IMR-90 (cell line): ENCODE results near the gene NOP14. TPM values are rescaled to one million over a fixed set of nuclear protein-coding genes. Genes with fewer than 3 reads are reported as not detected.
A peak's percentile ranks its signal among the peaks of the same experiment; 100 is the strongest.

Experiments
- ATAC-seq: fragments of 200-7000 bp; cut with Tn5 transposase; 2 replicates; pipeline ENCODE4 v1.9.1; 2020; ENCODE audit warnings: low read depth, mild to moderate bottlenecking, moderate library complexity
- BruUV-seq: library from RNA; stranded (reverse); fragments of 400-500 nt; replicated peaks from 2 replicates; lab custom pipeline; 2021; lab: Mats Ljungman, UMichigan
- CTCF ChIA-PET: fragments of 300-600 bp; formaldehyde crosslinking; extraction: SDS; loops from one replicate; lab custom pipeline; 2021; ENCODE audit warnings: antibody characterized with exemption; lab: Yijun Ruan, JAX
- POLR2A ChIA-PET: fragments of 300-600 bp; sonication (Branson Sonifier 250); formaldehyde crosslinking; loops from one replicate; lab custom pipeline; 2022; ENCODE audit warnings: antibody characterized with exemption; ENCODE audit not compliant: unreplicated experiment; lab: Charles Lee
- DNase-seq: peaks from one replicate; pipeline ENCODE4 v3.0.0; 2013
- H2AFZ ChIP-seq: replicated peaks from 2 replicates; pipeline ENCODE3; 2013; ENCODE audit warnings: low read length, mild to moderate bottlenecking; ENCODE audit not compliant: poor library complexity
- H2AK5ac ChIP-seq: 2 replicates; pipeline ENCODE4 v1.6.1; 2013; ENCODE audit warnings: low read depth, low read length, inconsistent platforms
- H2AK9ac ChIP-seq: replicated peaks from 2 replicates; pipeline ENCODE3; 2013; ENCODE audit warnings: mild to moderate bottlenecking, low read depth, low read length, moderate library complexity; ENCODE audit not compliant: poor library complexity
- H2BK120ac ChIP-seq: 2 replicates; pipeline ENCODE4 v1.6.1; 2013; ENCODE audit warnings: low read depth, low read length, inconsistent platforms
- H2BK15ac ChIP-seq: 3 replicates; pipeline ENCODE4 v1.6.1; 2013; ENCODE audit warnings: low read depth, low read length, inconsistent platforms
- H2BK20ac ChIP-seq: 2 replicates; pipeline ENCODE4 v1.6.1; 2013; ENCODE audit warnings: low read depth, mild to moderate bottlenecking, inconsistent platforms, low read length, moderate library complexity
- H2BK5ac ChIP-seq: 2 replicates; pipeline ENCODE4 v1.6.1; 2013; ENCODE audit warnings: mild to moderate bottlenecking, low read depth, low read length, inconsistent platforms; ENCODE audit not compliant: poor library complexity, severe bottlenecking
- H3K14ac ChIP-seq: replicated peaks from 2 replicates; pipeline ENCODE4 v1.6.1; 2013; ENCODE audit warnings: low read depth, low read length, inconsistent platforms
- H3K18ac ChIP-seq: 2 replicates; pipeline ENCODE4 v1.6.1; 2013; ENCODE audit warnings: low read depth, low read length, control low read depth
- H3K23ac ChIP-seq: 2 replicates; pipeline ENCODE4 v1.6.1; 2013; ENCODE audit warnings: low read depth, low read length, inconsistent platforms
- H3K27ac ChIP-seq: 2 replicates; pipeline ENCODE4 v1.5.1; 2013; ENCODE audit warnings: mild to moderate bottlenecking, control low read depth, low read length; ENCODE audit not compliant: insufficient read depth
- H3K27me3 ChIP-seq: 2 replicates; pipeline ENCODE4 v1.6.1; 2013; ENCODE audit warnings: low read length; ENCODE audit not compliant: control insufficient read depth, insufficient read depth
- H3K36me3 ChIP-seq: 2 replicates; pipeline ENCODE4 v1.6.1; 2013; ENCODE audit warnings: low read length, mixed read lengths; ENCODE audit not compliant: control insufficient read depth, insufficient read depth
- H3K4ac ChIP-seq: 2 replicates; pipeline ENCODE4 v1.6.1; 2013; ENCODE audit warnings: low read depth, low read length, inconsistent platforms
- H3K4me1 ChIP-seq: 2 replicates; pipeline ENCODE4 v1.6.1; 2013; ENCODE audit warnings: low read length, mixed read lengths; ENCODE audit not compliant: control insufficient read depth, insufficient read depth
- H3K4me2 ChIP-seq: 2 replicates; pipeline ENCODE4 v1.6.1; 2013; ENCODE audit warnings: low read depth, mild to moderate bottlenecking, control low read depth, low read length, moderate library complexity
- H3K4me3 ChIP-seq: 2 replicates; pipeline ENCODE4 v1.5.1; 2013; ENCODE audit warnings: low read depth, mild to moderate bottlenecking, control low read depth, low read length, moderate library complexity; ENCODE audit not compliant: insufficient read depth
- H3K56ac ChIP-seq: 2 replicates; pipeline ENCODE4 v1.6.1; 2013; ENCODE audit warnings: low read length, inconsistent platforms; ENCODE audit not compliant: insufficient read depth; ENCODE audit errors: extremely low read depth
- H3K79me1 ChIP-seq, 2 experiments: 2 replicates each; pipeline ENCODE4 v1.6.1; 2013; ENCODE audit warnings: low read length in 2 of 2, inconsistent platforms in 1 of 2, low read depth in 1 of 2
- H3K9ac ChIP-seq: 2 replicates; pipeline ENCODE4 v1.6.1; 2013; ENCODE audit warnings: low read depth, low read length, control low read depth
- H3K9me1 ChIP-seq: 2 replicates; pipeline ENCODE4 v1.6.1; 2013; ENCODE audit warnings: low read length, inconsistent platforms; ENCODE audit not compliant: insufficient read depth
- H3K9me3 ChIP-seq: 2 replicates; pipeline ENCODE4 v1.6.1; 2013; ENCODE audit warnings: low read length; ENCODE audit not compliant: control insufficient read depth, insufficient read depth
- H4K20me1 ChIP-seq: 2 replicates; pipeline ENCODE4 v1.6.1; 2013; ENCODE audit warnings: low read length, inconsistent platforms; ENCODE audit not compliant: insufficient read depth
- H4K5ac ChIP-seq: 2 replicates; pipeline ENCODE4 v1.6.1; 2013; ENCODE audit warnings: mild to moderate bottlenecking, low read depth, low read length, control low read depth
- H4K8ac ChIP-seq, 2 experiments: 2 replicates each; pipeline ENCODE4 v1.6.1; 2013; ENCODE audit warnings: low read depth in 2 of 2, low read length in 2 of 2, control low read depth in 1 of 2, inconsistent platforms in 1 of 2
- H4K91ac ChIP-seq: 2 replicates; pipeline ENCODE4 v1.6.1; 2013; ENCODE audit warnings: low read depth, low read length, inconsistent platforms; ENCODE audit not compliant: insufficient read depth
- CHD1 ChIP-seq: IDR thresholded peaks from 2 replicates; pipeline ENCODE4 v1.6.1; 2012; ENCODE audit warnings: low read depth, low read length, improper control_type of control experiment
- MAZ ChIP-seq: IDR thresholded peaks from 2 replicates; pipeline ENCODE4 v1.6.1; 2012; ENCODE audit warnings: low read depth, mild to moderate bottlenecking, low read length, improper control_type of control experiment, moderate library complexity, borderline replicate concordance
- RCOR1 ChIP-seq: IDR thresholded peaks from 2 replicates; pipeline ENCODE4 v1.6.1; 2012; ENCODE audit warnings: mild to moderate bottlenecking, low read length, improper control_type of control experiment; ENCODE audit not compliant: insufficient replicate concordance
- SMC3 ChIP-seq: fragments of 150-350 bp; IDR thresholded peaks from 2 replicates; pipeline ENCODE4 v1.6.1; 2016; ENCODE audit warnings: low read depth, mild to moderate bottlenecking, antibody characterized with exemption, low read length, moderate library complexity
- WGBS, 2 experiments: methylation state at CpG; one replicate each; pipeline versions ENCODE4 v1.1.5 to v1.1.7; 2013; ENCODE audit warnings: missing lambda C conversion rate in 2 of 2; ENCODE audit not compliant: insufficient read length in 1 of 2; ENCODE audit errors: extremely low coverage in 2 of 2; 5-methylcytosine and 5-hydroxymethylcytosine counted together
- dilution Hi-C: fragments of 300-500 bp; cut with HindIII; formaldehyde crosslinking; loops from one replicate; pipeline ENCODE4 v1.14.3; 2018; ENCODE audit warnings: low sequenced_read_pairs; ENCODE audit not compliant: unreplicated experiment
- in situ Hi-C: fragments of 300-500 bp; cut with MboI; formaldehyde crosslinking; loops from 3 replicates; pipeline ENCODE4 v1.14.3; 2019; ENCODE audit warnings: low sequenced_read_pairs, inconsistent platforms, mixed read lengths
- intact Hi-C: fragments of 100-400 bp; cut with micrococcal nuclease; formaldehyde crosslinking; loops from 2 replicates; pipeline ENCODE4 v1.10.0; 2022
- polyA plus RNA-seq, 3 experiments: library from polyadenylated mRNA; depleted of rRNA; stranded (reverse); fragments of >200 nt; gene quantifications; 2 replicates each; pipeline ENCODE4 v1.2.3, GENCODE V29; 2012; ENCODE audit warnings: low replicate concordance in 1 of 3
- total RNA-seq: library from RNA; depleted of rRNA; stranded (reverse); fragments of >200 nt; gene quantifications from 2 replicates; pipeline ENCODE4 v1.2.3, GENCODE V29; 2012
- TF ChIP-seq, protein P1 (sequence below): conservative IDR thresholded peaks from 2 replicates; pipeline ENCODE4 v1.5.1; 2012; ENCODE audit warnings: mild to moderate bottlenecking, low read depth, low read length, improper control_type of control experiment
- TF ChIP-seq, protein P2 (sequence below): fragments of 150-350 bp; IDR thresholded peaks from 2 replicates; pipeline ENCODE4 v1.6.1; 2017; ENCODE audit warnings: mild to moderate bottlenecking, antibody characterized with exemption, low read length, low read depth

Gene NOP14
- total and polyA plus RNA-seq, 2 of the 4 experiments (the other 2 are of a cell fraction), result 10.9 to 12.6 TPM

DNA sequence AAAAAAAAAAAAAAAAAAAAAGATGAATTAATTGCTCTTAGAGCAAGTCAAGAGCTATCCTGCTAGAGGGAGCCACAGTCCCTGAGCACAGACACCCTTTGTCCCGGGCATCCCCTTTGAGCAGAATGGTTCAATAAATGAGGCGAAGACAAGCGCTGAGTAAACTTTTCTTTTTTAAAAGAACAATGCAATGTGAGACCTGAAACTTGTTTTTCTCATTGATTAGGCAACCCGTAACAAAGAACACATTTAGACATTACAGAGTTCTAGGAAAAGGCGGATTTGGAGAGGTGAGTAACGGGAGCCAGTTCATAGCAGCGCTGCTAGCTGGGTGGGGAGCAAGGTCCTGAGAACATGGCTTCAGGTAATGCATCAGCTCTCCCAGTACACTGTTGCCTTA is 46.2 kb upstream of the NOP14 start:
- Histone ChIP-seq H2AFZ (no peak overlapping the region), H3K14ac (no peak overlapping the region), H3K4ac (no peak overlapping the region), H3K27me3 (no peaks in the 10 kb centered on the region; the same call in 1 of the 2 replicates), H2BK5ac (no peak overlapping the region), H3K4me3 (no peak overlapping the region), H3K27ac (no peak overlapping the region), H3K9ac (no peak overlapping the region), H3K9me1 (peaks cover 6% of the 10 kb centered on the region; the same call in 1 of the 2 replicates), H3K23ac (no peak overlapping the region), H3K9me3 (no peaks in the 10 kb centered on the region), H3K36me3 (no peaks in the 10 kb centered on the region), H3K18ac (no peak overlapping the region), H3K79me1 (no peaks in the 10 kb centered on the region), H3K56ac (no peak overlapping the region), H3K4me1 (peaks cover 4% of the 10 kb centered on the region), H4K5ac (no peak overlapping the region), H4K8ac (no peak overlapping the region), H2AK5ac (no peak overlapping the region), H4K91ac (no peak overlapping the region), H2BK20ac (no peak overlapping the region), H4K20me1 (no peaks in the 10 kb centered on the region), H3K4me2 (no peak overlapping the region), H2BK15ac (no peak overlapping the region), H2AK9ac (no peak overlapping the region), H2BK120ac (no peak overlapping the region)
- dilution Hi-C loops (no loop called here), intact Hi-C loops (no loop called here), in situ Hi-C loops (no loop called here)
- DNase-seq, result no peak
- TF ChIP-seq SMC3 (no peak), MAZ (no peak), CHD1 (no peak), RCOR1 (no peak)
- TF ChIP-seq, protein P1, sequence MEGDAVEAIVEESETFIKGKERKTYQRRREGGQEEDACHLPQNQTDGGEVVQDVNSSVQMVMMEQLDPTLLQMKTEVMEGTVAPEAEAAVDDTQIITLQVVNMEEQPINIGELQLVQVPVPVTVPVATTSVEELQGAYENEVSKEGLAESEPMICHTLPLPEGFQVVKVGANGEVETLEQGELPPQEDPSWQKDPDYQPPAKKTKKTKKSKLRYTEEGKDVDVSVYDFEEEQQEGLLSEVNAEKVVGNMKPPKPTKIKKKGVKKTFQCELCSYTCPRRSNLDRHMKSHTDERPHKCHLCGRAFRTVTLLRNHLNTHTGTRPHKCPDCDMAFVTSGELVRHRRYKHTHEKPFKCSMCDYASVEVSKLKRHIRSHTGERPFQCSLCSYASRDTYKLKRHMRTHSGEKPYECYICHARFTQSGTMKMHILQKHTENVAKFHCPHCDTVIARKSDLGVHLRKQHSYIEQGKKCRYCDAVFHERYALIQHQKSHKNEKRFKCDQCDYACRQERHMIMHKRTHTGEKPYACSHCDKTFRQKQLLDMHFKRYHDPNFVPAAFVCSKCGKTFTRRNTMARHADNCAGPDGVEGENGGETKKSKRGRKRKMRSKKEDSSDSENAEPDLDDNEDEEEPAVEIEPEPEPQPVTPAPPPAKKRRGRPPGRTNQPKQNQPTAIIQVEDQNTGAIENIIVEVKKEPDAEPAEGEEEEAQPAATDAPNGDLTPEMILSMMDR, result peak; percentile 24; the same call in 1 of the 2 replicates
- TF ChIP-seq, protein P2, sequence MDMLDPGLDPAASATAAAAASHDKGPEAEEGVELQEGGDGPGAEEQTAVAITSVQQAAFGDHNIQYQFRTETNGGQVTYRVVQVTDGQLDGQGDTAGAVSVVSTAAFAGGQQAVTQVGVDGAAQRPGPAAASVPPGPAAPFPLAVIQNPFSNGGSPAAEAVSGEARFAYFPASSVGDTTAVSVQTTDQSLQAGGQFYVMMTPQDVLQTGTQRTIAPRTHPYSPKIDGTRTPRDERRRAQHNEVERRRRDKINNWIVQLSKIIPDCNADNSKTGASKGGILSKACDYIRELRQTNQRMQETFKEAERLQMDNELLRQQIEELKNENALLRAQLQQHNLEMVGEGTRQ, result no peak
- WGBS, 2 experiments, result no CpG with 5 or more reads among the region's 7 CpGs
- ChIA-PET POLR2A (no interaction called here), CTCF (interaction anchor here (0.7 kb wide), 1 partner anchor 192 kb away, joined by 3 read pairs; no protein-coding TSS in a partner anchor)
- no peak for ATAC-seq
- BruUV-seq, result no TSS peak
